Thymus (tissue), 11 donors: ENCODE data around the gene DNAJC1. TPM values are rescaled to one million over a fixed set of nuclear protein-coding genes. Genes with fewer than 3 reads are reported as not detected.
"Not testable (repeated sequence)": the region's sequence is repeated elsewhere in the genome, so short reads cannot be mapped to it uniquely, and the experiment has no call there.

Experiments
- DNase-seq, 9 donors: peaks; one replicate each; pipeline ENCODE4 v3.0.0-alpha.2; 2013; ENCODE audit warnings: low spot score in 9 of 9, low read depth in 6 of 9, missing footprints in 1 of 9
- H3K27ac ChIP-seq, 2 donors: one replicate each; pipeline ENCODE4 v1.5.1; 2013; ENCODE audit warnings: control low read depth in 1 of 2, low read depth in 1 of 2, low read length in 1 of 2, mild to moderate bottlenecking in 1 of 2, moderate library complexity in 1 of 2
- H3K27me3 ChIP-seq, 2 donors: one replicate each; pipeline ENCODE4 v1.5.1; 2013; ENCODE audit warnings: low read length in 1 of 2; ENCODE audit not compliant: control insufficient read depth in 2 of 2, insufficient read depth in 1 of 2
- H3K36me3 ChIP-seq, 2 donors: one replicate each; pipeline ENCODE4 v1.5.1; 2013; ENCODE audit warnings: low read length in 1 of 2, mild to moderate bottlenecking in 1 of 2, moderate library complexity in 1 of 2; ENCODE audit not compliant: control insufficient read depth in 2 of 2, insufficient read depth in 2 of 2
- H3K4me1 ChIP-seq, 2 donors: one replicate each; pipeline ENCODE4 v1.5.1; 2013; ENCODE audit warnings: low read length in 2 of 2; ENCODE audit not compliant: control insufficient read depth in 2 of 2, insufficient read depth in 2 of 2
- H3K4me3 ChIP-seq, 2 donors: one replicate each; pipeline ENCODE4 v1.5.1; 2013; ENCODE audit warnings: low read length in 2 of 2, control low read depth in 1 of 2, mild to moderate bottlenecking in 1 of 2
- H3K9me3 ChIP-seq, 2 donors: one replicate each; pipeline ENCODE4 v1.5.1; 2013; ENCODE audit warnings: low read length in 1 of 2, mild to moderate bottlenecking in 1 of 2; ENCODE audit not compliant: control insufficient read depth in 2 of 2, insufficient read depth in 1 of 2
- WGBS: extraction: QIAGEN DNeasy Blood & Tissue Kit; methylation state at CpG from one replicate; pipeline ENCODE4 v1.1.7; 2013; 5-methylcytosine and 5-hydroxymethylcytosine counted together
- polyA plus RNA-seq: library from polyadenylated mRNA; stranded (reverse); fragments of 200-250 nt; gene quantifications from one replicate; pipeline ENCODE4 v1.2.3, GENCODE V29; 2013
- total RNA-seq: library from RNA; stranded (reverse); fragments of 120-200 nt; gene quantifications from one replicate; pipeline ENCODE4 v1.2.4, GENCODE V29; 2013
- donor health status: healthy.

The DNAJC1 gene
- total and polyA plus RNA-seq, 2 donors = 19.9 to 23.2 TPM

- DNase-seq = no peak
- H3K4me3 ChIP-seq = no peak overlapping the region
- H3K27ac ChIP-seq = no peak overlapping the region
- H3K4me1 ChIP-seq = no peaks in the 10 kb centered on the region
- no peaks in the 10 kb centered on the region for H3K36me3 ChIP-seq
- WGBS = 97% methylated on average over 1 of the region's 1 CpG
- H3K9me3 ChIP-seq = peaks cover 0 to 41% of the 10 kb centered on the region in 2 donors
- H3K27me3 ChIP-seq = no peaks in the 10 kb centered on the region
These were observed 170.8 kb downstream of the DNAJC1 start for GRCh38 chr10:21832821-21833130.

GRCh38 chr10:21831986-21832820 lies 171.3 kb downstream of the DNAJC1 start:
- H3K9me3 ChIP-seq = peaks cover 0 to 39% of the 10 kb centered on the region in 2 donors
- no peaks in the 10 kb centered on the region for H3K27me3 ChIP-seq
- H3K4me3 ChIP-seq = no peak overlapping the region
- H3K36me3 ChIP-seq = no peaks in the 10 kb centered on the region
- H3K27ac ChIP-seq = no peak overlapping the region
- 98% methylated on average over 2 of the region's 2 CpGs for WGBS
- no peak for DNase-seq
- H3K4me1 ChIP-seq = no peaks in the 10 kb centered on the region

GRCh38 chr10:21830037-21830436 lies 173.5 kb downstream of the DNAJC1 start:
- no peaks in the 10 kb centered on the region for H3K36me3 ChIP-seq
- H3K4me3 ChIP-seq = no peak overlapping the region
- DNase-seq = no peak
- no peaks in the 10 kb centered on the region for H3K4me1 ChIP-seq
- no peaks in the 10 kb centered on the region for H3K27me3 ChIP-seq
- peaks cover 0 to 31% of the 10 kb centered on the region in 2 donors for H3K9me3 ChIP-seq
- no peak overlapping the region for H3K27ac ChIP-seq

GRCh38 chr10:21827308-21827707 lies 176.2 kb downstream of the DNAJC1 start:
- H3K27me3 ChIP-seq = no peaks in the 10 kb centered on the region
- 98% methylated on average over 3 of the region's 3 CpGs for WGBS
- H3K9me3 ChIP-seq = peaks cover 0 to 14% of the 10 kb centered on the region in 2 donors
- no peaks in the 10 kb centered on the region for H3K4me1 ChIP-seq
- H3K27ac ChIP-seq = no peak overlapping the region
- no peak for DNase-seq
- H3K36me3 ChIP-seq = no peaks in the 10 kb centered on the region
- H3K4me3 ChIP-seq = no peak overlapping the region

- no peaks in the 10 kb centered on the region for H3K36me3 ChIP-seq
- peaks cover 0 to 14% of the 10 kb centered on the region in 2 donors for H3K9me3 ChIP-seq
- 97% methylated on average over 2 of the region's 2 CpGs for WGBS
- H3K4me1 ChIP-seq = no peaks in the 10 kb centered on the region
- H3K4me3 ChIP-seq = no peak overlapping the region
- H3K27ac ChIP-seq = no peak overlapping the region
- no peak for DNase-seq
- no peaks in the 10 kb centered on the region for H3K27me3 ChIP-seq
These were observed 176.8 kb downstream of the DNAJC1 start for GRCh38 chr10:21826725-21827124.

- no peak overlapping the region for H3K27ac ChIP-seq
- H3K9me3 ChIP-seq = peaks cover 0 to 9% of the 10 kb centered on the region in 2 donors
- no peak overlapping the region for H3K4me3 ChIP-seq
- H3K4me1 ChIP-seq = no peaks in the 10 kb centered on the region
- no peaks in the 10 kb centered on the region for H3K36me3 ChIP-seq
- 95% methylated on average over 3 of the region's 3 CpGs for WGBS
- no peak for DNase-seq
- H3K27me3 ChIP-seq = no peaks in the 10 kb centered on the region
These were observed 178.2 kb downstream of the DNAJC1 start for GRCh38 chr10:21825345-21825744.

GRCh38 chr10:21824409-21824808 lies 179.1 kb downstream of the DNAJC1 start:
- H3K9me3 ChIP-seq = peaks cover 0 to 7% of the 10 kb centered on the region in 2 donors
- no peak for DNase-seq
- H3K36me3 ChIP-seq = no peaks in the 10 kb centered on the region
- no peaks in the 10 kb centered on the region for H3K4me1 ChIP-seq
- H3K27ac ChIP-seq = no peak overlapping the region
- no peaks in the 10 kb centered on the region for H3K27me3 ChIP-seq
- H3K4me3 ChIP-seq = no peak overlapping the region
- WGBS = 98% methylated on average over 4 of the region's 4 CpGs

- H3K4me3 ChIP-seq = no peak overlapping the region
- WGBS = over 99% methylated on average over 2 of the region's 2 CpGs
- no peaks in the 10 kb centered on the region for H3K4me1 ChIP-seq
- peaks cover 0 to 2% of the 10 kb centered on the region in 2 donors for H3K9me3 ChIP-seq
- no peak overlapping the region for H3K27ac ChIP-seq
- H3K27me3 ChIP-seq = no peaks in the 10 kb centered on the region
- no peak for DNase-seq
- H3K36me3 ChIP-seq = no peaks in the 10 kb centered on the region
These were observed 179.9 kb downstream of the DNAJC1 start for GRCh38 chr10:21823617-21824016.

- H3K27me3 ChIP-seq, H3K9me3 ChIP-seq: not testable (repeated sequence)
- over 99% methylated on average over 6 of the region's 6 CpGs for WGBS
These were observed 181.3 kb downstream of the DNAJC1 start for GRCh38 chr10:21822273-21822672.

More at GRCh38 chr10:21822273-21822672, 181.3 kb downstream of the DNAJC1 start:
- not testable (repeated sequence) for H3K4me3 ChIP-seq, H3K4me1 ChIP-seq, H3K36me3 ChIP-seq, H3K27ac ChIP-seq, DNase-seq
